CD8-positive, alpha-beta memory T cell (primary cell): ENCODE data around the gene DNAH1. TPM values are rescaled to one million over a fixed set of nuclear protein-coding genes. Genes with fewer than 3 reads are reported as not detected.
"Not testable (repeated sequence)": the region's sequence is repeated elsewhere in the genome, so short reads cannot be mapped to it uniquely, and the experiment has no call there.

Experiments used
- CTCF ChIA-PET: fragments of 350-600 bp; sonication (Branson Sonifier 250); formaldehyde crosslinking; loops from one replicate; lab custom pipeline; 2021; ENCODE audit warnings: antibody characterized with exemption; lab: Charles Lee
- POLR2A ChIA-PET: fragments of 350-600 bp; sonication (Branson Sonifier 250); formaldehyde crosslinking; loops from one replicate; lab custom pipeline; 2021; ENCODE audit warnings: antibody characterized with exemption; lab: Charles Lee
- DNase-seq, 5 donors: peaks; one replicate each; pipeline versions ENCODE4 v3.0.0 to v3.0.0-alpha.2; 2020 to 2022; ENCODE audit warnings: mixed read lengths in 1 of 5
- H3K27ac ChIP-seq: one replicate; pipeline ENCODE4 v1.7.0; 2013; ENCODE audit warnings: low read depth, mild to moderate bottlenecking, low read length, moderate library complexity
- H3K27me3 ChIP-seq: 2 replicates; pipeline ENCODE4 v1.7.0; 2013; ENCODE audit warnings: low read length, mild to moderate bottlenecking; ENCODE audit not compliant: insufficient read depth, poor library complexity, severe bottlenecking
- H3K36me3 ChIP-seq: 2 replicates; pipeline ENCODE4 v1.7.0; 2013; ENCODE audit warnings: mild to moderate bottlenecking, low read length, moderate library complexity; ENCODE audit not compliant: insufficient read depth
- H3K4me1 ChIP-seq: 2 replicates; pipeline ENCODE4 v1.7.0; 2013; ENCODE audit warnings: mild to moderate bottlenecking, low read length, moderate library complexity; ENCODE audit not compliant: insufficient read depth
- H3K4me3 ChIP-seq: 2 replicates; pipeline ENCODE4 v1.7.0; 2013; ENCODE audit warnings: mild to moderate bottlenecking, low read length
- H3K9me3 ChIP-seq: 2 replicates; pipeline ENCODE4 v1.7.0; 2013; ENCODE audit warnings: mild to moderate bottlenecking, low read length
- H3K27ac Mint-ChIP-seq, 8 donors: one replicate each; pipeline ENCODE4 v1.8.0; 2020 to 2021; ENCODE audit warnings: mixed read lengths in 8 of 8, mild to moderate bottlenecking in 6 of 8, inconsistent platforms in 3 of 8, moderate library complexity in 3 of 8
- H3K27me3 Mint-ChIP-seq, 2 donors: one replicate each; pipeline ENCODE4 v1.8.0; 2020 to 2021; ENCODE audit warnings: mixed read lengths in 2 of 2, mild to moderate bottlenecking in 1 of 2, moderate library complexity in 1 of 2
- H3K36me3 Mint-ChIP-seq, 3 donors: one replicate each; pipeline ENCODE4 v1.8.0; 2020 to 2021; ENCODE audit warnings: mixed read lengths in 3 of 3, inconsistent platforms in 1 of 3, mild to moderate bottlenecking in 1 of 3
- H3K4me1 Mint-ChIP-seq, 3 donors: one replicate each; pipeline ENCODE4 v1.8.0; 2020 to 2021; ENCODE audit warnings: mixed read lengths in 3 of 3, inconsistent platforms in 1 of 3, mild to moderate bottlenecking in 1 of 3
- H3K4me3 Mint-ChIP-seq, 7 donors: one replicate each; pipeline ENCODE4 v1.8.0; 2020 to 2021; ENCODE audit warnings: mixed read lengths in 7 of 7, mild to moderate bottlenecking in 6 of 7, moderate library complexity in 4 of 7, inconsistent platforms in 2 of 7
- H3K9me3 Mint-ChIP-seq, 5 donors: one replicate each; pipeline ENCODE4 v1.8.0; 2020 to 2022; ENCODE audit warnings: mixed read lengths in 5 of 5, mild to moderate bottlenecking in 3 of 5, moderate library complexity in 2 of 5, inconsistent platforms in 1 of 5
- polyA plus RNA-seq: library from polyadenylated mRNA; unstranded; fragments of 300-500 nt; fragmentation: Illumina TruSeq; gene quantifications from one replicate; pipeline ENCODE4 v1.2.3, GENCODE V29; 2021
- total RNA-seq, 2 experiments: library from RNA; stranded (reverse); gene quantifications; one replicate each; pipeline ENCODE4 v1.2.3, GENCODE V29; 2021

The DNAH1 gene
- total and polyA plus RNA-seq, 3 experiments from 2014 or later, result 1.0 to 7.0 (median 7.0) TPM

DNA sequence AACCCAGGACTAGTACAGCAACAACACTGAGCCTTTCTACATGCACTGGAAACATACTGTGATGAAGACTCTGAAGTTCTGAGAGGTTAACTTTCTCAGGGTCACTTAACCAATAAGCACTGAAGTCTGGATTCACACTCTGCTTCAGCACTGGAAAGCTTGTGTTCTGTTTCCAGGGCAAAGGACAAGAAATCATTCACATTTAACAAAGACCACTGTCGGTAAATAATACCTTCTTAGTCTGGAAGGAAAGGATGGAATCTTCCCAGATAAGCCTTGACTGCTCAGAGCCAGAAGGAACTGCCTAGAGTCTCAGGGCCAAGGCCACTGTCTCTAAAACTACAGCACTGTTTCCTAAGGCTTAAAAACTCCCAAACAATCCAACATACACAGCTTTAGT is 32.8 kb upstream of the DNAH1 start:
- no peak overlapping the region for H3K27ac ChIP-seq
- H3K4me1 ChIP-seq, result peaks cover 52% of the 10 kb centered on the region
- H3K9me3 ChIP-seq, result no peaks in the 10 kb centered on the region
- no peaks in the 10 kb centered on the region for H3K36me3 ChIP-seq
- Mint-ChIP-seq H3K27me3 (peaks cover 0 to 3% of the 10 kb centered on the region in 2 donors), H3K27ac (peak overlapping the region; percentile 71 to 98 (median 88)), H3K4me3 (peak overlapping the region in 3 of 7 donors; percentile 31 to 48 (median 35)), H3K9me3 (no peaks in the 10 kb centered on the region), H3K36me3 (peaks cover 0 to 19% (median 3%) of the 10 kb centered on the region in 3 donors), H3K4me1 (peaks cover 57 to 73% (median 61%) of the 10 kb centered on the region in 3 donors)
- DNase-seq, result no peak
- ChIA-PET CTCF (interaction anchor here (1.9 to 9.0 kb wide), 3 partner anchors 34 to 55 kb away, joined by 12 to 156 read pairs (median 13); partner anchors contain the start of gene PPM1M), POLR2A (interaction anchor here (0.9 kb wide), 1 partner anchor 61 kb away, joined by 5 read pairs; no protein-coding TSS in a partner anchor)
- H3K27me3 ChIP-seq, result no peaks in the 10 kb centered on the region
- no peak overlapping the region for H3K4me3 ChIP-seq

DNA sequence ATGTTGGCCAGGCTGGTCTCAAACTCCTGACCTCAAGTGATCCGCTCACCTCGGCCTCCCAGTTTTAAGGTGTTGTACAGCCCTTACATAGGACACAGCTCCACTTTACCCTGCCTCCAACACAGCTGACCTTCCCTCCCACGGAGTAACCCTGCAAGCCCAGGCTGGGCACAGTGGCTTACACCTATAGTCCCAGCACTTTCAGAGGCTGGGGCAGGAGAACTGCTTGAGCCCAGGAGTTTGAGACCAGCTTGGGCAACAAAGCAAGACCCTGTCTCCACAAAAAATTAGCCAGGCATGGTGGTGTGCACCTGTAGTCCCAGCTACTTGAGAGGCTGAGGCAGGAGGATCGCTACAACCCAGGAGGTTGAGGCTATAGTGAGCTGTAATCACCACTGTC is 32.1 kb upstream of the DNAH1 start:
- H3K36me3 ChIP-seq, H3K9me3 ChIP-seq, H3K27ac ChIP-seq, H3K4me3 ChIP-seq, H3K27me3 Mint-ChIP-seq, H3K27me3 ChIP-seq, H3K9me3 Mint-ChIP-seq, DNase-seq: not testable (repeated sequence)
- H3K4me1 ChIP-seq, result peaks cover 59% of the 10 kb centered on the region
- peak overlapping the region in 7 of 8 donors; percentile 61 to 90 (median 86) for H3K27ac Mint-ChIP-seq
- peaks cover 63 to 75% (median 68%) of the 10 kb centered on the region in 3 donors for H3K4me1 Mint-ChIP-seq
- H3K4me3 Mint-ChIP-seq, result peak overlapping the region in 1 of 7 donors; percentile 35
- CTCF ChIA-PET, result interaction anchor here (1.9 to 9.0 kb wide), 3 partner anchors 34 to 54 kb away, joined by 12 to 156 read pairs (median 13); partner anchors contain the start of gene PPM1M
- POLR2A ChIA-PET, result interaction anchor here (0.9 to 1.7 kb wide), 3 partner anchors 31 to 62 kb away, joined by 3 to 7 read pairs (median 5); no protein-coding TSS in a partner anchor
- peaks cover 0 to 13% (median 3%) of the 10 kb centered on the region in 3 donors for H3K36me3 Mint-ChIP-seq

DNA sequence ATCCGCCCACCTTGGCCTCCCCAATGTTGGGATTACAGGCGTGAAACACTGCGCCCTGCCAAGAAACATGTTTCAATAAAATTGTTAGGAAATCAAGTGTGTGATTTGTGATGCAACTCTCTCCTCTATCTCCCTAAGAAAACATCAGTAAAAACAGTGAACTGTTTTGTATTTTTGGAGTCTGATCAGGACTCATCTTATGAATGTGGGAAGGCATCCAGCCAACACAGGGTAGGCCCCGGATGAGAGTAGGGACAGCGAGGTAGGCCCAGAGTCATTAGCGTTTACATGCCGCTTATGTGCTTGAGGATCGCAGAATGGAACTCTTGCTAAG is 29.4 kb upstream of the DNAH1 start:
- CTCF ChIA-PET, result interaction anchor here (1.3 to 5.7 kb wide), 4 partner anchors 8 to 65 kb away, joined by 3 to 33 read pairs (median 18); partner anchors contain the start of gene WDR82
- Mint-ChIP-seq H3K4me3 (peak overlapping the region; percentile 99 to 100 (median 99)), H3K36me3 (peaks cover 0 to 24% (median 8%) of the 10 kb centered on the region in 3 donors), H3K27ac (peak overlapping the region; percentile 99 to 100 (median 100)), H3K4me1 (peaks cover 55 to 71% (median 61%) of the 10 kb centered on the region in 3 donors), H3K27me3 (peaks cover 0 to 3% of the 10 kb centered on the region in 2 donors), H3K9me3 (no peaks in the 10 kb centered on the region)
- POLR2A ChIA-PET, result interaction anchor here (0.9 to 3.0 kb wide), 5 partner anchors 9 to 41 kb away, joined by 3 to 60 read pairs (median 5); partner anchors contain the start of genes PPM1M and WDR82
- H3K36me3 ChIP-seq, result peaks cover 8% of the 10 kb centered on the region
- H3K4me3 ChIP-seq, result peak overlapping the region; percentile 95
- no peaks in the 10 kb centered on the region for H3K27me3 ChIP-seq
- no peaks in the 10 kb centered on the region for H3K9me3 ChIP-seq
- peak overlapping the region; percentile 99 for H3K27ac ChIP-seq
- DNase-seq, result no peak
- H3K4me1 ChIP-seq, result peaks cover 53% of the 10 kb centered on the region

DNA sequence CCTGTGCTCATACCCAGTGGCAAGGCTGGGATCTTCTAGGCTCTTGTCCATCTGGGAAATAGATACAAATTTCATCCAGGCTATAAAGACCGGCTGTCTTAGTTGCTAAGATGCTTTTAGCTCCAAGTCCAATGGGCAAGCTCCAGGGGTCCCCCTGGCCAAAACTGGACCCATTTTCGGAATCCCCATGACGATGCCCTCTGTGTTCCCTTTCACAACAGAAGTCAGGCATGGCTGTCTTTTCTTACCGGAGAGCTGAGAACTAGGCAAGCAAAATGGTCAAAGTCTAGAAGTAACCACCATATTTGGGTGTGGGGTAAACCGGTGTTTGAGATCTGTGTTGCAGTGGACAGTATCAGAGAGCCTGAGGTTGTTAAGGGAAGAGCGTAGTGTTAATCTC is 27.4 kb upstream of the DNAH1 start:
- Histone ChIP-seq H3K4me1 (peaks cover 35% of the 10 kb centered on the region), H3K4me3 (peak overlapping the region; percentile 95)
- H3K4me1 Mint-ChIP-seq, result peaks cover 39 to 54% (median 45%) of the 10 kb centered on the region in 3 donors

GRCh38 chr3:52289338-52289746 is 26.8 kb upstream of the DNAH1 start:
- H3K36me3 Mint-ChIP-seq, result peaks cover 0 to 48% (median 8%) of the 10 kb centered on the region in 3 donors
- no peaks in the 10 kb centered on the region for H3K9me3 ChIP-seq
- H3K4me3 ChIP-seq, result no peak overlapping the region
- H3K4me3 Mint-ChIP-seq, result peak overlapping the region; percentile 39 to 100 (median 99)
- DNase-seq, result peak in 1 of 5 donors; percentile 11
- no peaks in the 10 kb centered on the region for H3K27me3 ChIP-seq
- H3K4me1 ChIP-seq, result peaks cover 31% of the 10 kb centered on the region
- POLR2A ChIA-PET, result interaction anchor here (2.4 to 3.0 kb wide), 2 partner anchors 11 to 36 kb away, joined by 20 to 60 read pairs; partner anchors contain the start of gene WDR82
- H3K9me3 Mint-ChIP-seq, result no peaks in the 10 kb centered on the region
- H3K36me3 ChIP-seq, result peaks cover 22% of the 10 kb centered on the region
- H3K27ac ChIP-seq, result no peak overlapping the region
- H3K4me1 Mint-ChIP-seq, result peaks cover 36 to 48% (median 39%) of the 10 kb centered on the region in 3 donors
- peak overlapping the region in 6 of 8 donors; percentile 29 to 100 (median 70) for H3K27ac Mint-ChIP-seq
- CTCF ChIA-PET, result interaction anchor here (1.0 to 5.7 kb wide), 9 partner anchors 10 to 159 kb away, joined by 3 to 33 read pairs (median 7); partner anchors contain the start of gene WDR82
- H3K27me3 Mint-ChIP-seq, result peaks cover 0 to 3% of the 10 kb centered on the region in 2 donors

More for the DNA sequence above, 27.4 kb upstream of the DNAH1 start:
- H3K27ac Mint-ChIP-seq, result peak overlapping the region; percentile 99 to 100 (median 100)
- peaks cover 0 to 42% (median 8%) of the 10 kb centered on the region in 3 donors for H3K36me3 Mint-ChIP-seq
- Histone ChIP-seq H3K9me3 (no peaks in the 10 kb centered on the region), H3K27ac (peak overlapping the region; percentile 99), H3K36me3 (peaks cover 18% of the 10 kb centered on the region), H3K27me3 (no peaks in the 10 kb centered on the region)
- peak in 1 of 5 donors; percentile 25 for DNase-seq
- ChIA-PET POLR2A (interaction anchor here (1.6 to 3.0 kb wide), 3 partner anchors 11 to 50 kb away, joined by 5 to 60 read pairs (median 20); partner anchors contain the start of genes TWF2 and WDR82), CTCF (interaction anchor here (1.1 to 5.7 kb wide), 9 partner anchors 10 to 67 kb away, joined by 3 to 33 read pairs (median 7); partner anchors contain the start of genes TWF2 and WDR82)
- H3K27me3 Mint-ChIP-seq, result peaks cover 0 to 3% of the 10 kb centered on the region in 2 donors
- H3K4me3 Mint-ChIP-seq, result peak overlapping the region; percentile 99 to 100 (median 99)
- no peaks in the 10 kb centered on the region for H3K9me3 Mint-ChIP-seq

DNA sequence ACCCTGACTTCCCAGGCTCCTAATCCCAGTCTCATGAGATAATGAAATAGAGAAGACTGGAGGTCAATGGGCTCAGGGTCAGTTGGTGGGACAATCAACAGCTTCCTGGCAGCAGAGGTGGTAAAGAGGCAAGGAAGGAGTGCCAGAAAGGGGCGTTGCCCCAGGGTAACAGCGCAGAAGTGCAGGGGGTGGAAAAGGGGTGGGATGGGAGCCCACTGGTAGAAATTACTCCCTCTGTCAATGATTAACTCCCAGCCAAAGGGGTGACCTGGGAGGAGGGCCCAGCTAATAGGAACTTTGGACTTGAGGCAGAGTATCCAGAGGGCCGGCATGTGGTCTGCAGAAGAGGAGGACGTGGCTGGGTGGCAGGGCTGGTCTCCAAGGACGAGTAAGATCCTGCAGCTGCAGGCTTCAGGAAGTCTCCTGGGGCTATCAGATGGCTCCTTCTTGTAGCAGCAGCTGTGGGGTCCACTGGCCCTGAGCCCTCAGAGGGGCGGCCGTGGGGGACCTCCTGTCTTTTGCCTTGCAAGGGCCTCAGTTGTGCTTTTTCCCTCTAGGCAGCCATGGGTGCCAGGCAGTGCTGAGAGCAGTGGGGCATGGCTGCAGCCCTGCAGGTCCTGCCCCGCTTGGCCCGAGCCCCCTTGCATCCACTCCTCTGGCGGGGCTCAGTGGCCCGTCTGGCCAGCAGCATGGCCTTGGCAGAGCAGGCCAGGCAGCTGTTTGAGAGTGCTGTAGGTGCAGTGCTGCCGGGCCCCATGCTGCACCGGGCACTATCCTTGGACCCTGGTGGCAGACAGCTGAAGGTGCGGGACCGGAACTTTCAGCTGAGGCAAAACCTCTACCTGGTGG is 26.1 kb upstream of the DNAH1 start:
- no peak overlapping the region for H3K4me3 ChIP-seq
- POLR2A ChIA-PET, result no interaction called here
- peak overlapping the region in 4 of 7 donors; percentile 18 to 99 (median 62) for H3K4me3 Mint-ChIP-seq
- H3K27ac Mint-ChIP-seq, result peak overlapping the region in 5 of 8 donors; percentile 29 to 100 (median 40)
- peaks cover 31% of the 10 kb centered on the region for H3K4me1 ChIP-seq
- no peaks in the 10 kb centered on the region for H3K9me3 Mint-ChIP-seq
- H3K9me3 ChIP-seq, result no peaks in the 10 kb centered on the region
- no peaks in the 10 kb centered on the region for H3K27me3 ChIP-seq
- H3K27ac ChIP-seq, result no peak overlapping the region
- H3K36me3 ChIP-seq, result peaks cover 22% of the 10 kb centered on the region
- peaks cover 0 to 3% of the 10 kb centered on the region in 2 donors for H3K27me3 Mint-ChIP-seq
- peaks cover 0 to 54% (median 8%) of the 10 kb centered on the region in 3 donors for H3K36me3 Mint-ChIP-seq
- H3K4me1 Mint-ChIP-seq, result peaks cover 33 to 52% (median 36%) of the 10 kb centered on the region in 3 donors
- CTCF ChIA-PET, result interaction anchor here (0.8 to 5.7 kb wide), 10 partner anchors 8 to 158 kb away, joined by 3 to 35 read pairs (median 10); partner anchors contain the start of gene WDR82
- DNase-seq, result no peak
